ENCODE measurements around the gene CMSS1.

The CMSS1 gene

GRCh38 chr3:99892332-99892731 lies 74.7 kb downstream of the CMSS1 start:
- TF ChIP-seq SIN3A (IDR thresholded peaks at IDR 0.05; ENCODE audit: borderline replicate concordance, insufficient read depth, low read length) (no peak), REST (IDR thresholded peaks at IDR 0.05; ENCODE audit: insufficient read depth in 1 of 2, low read depth in 2 of 2, low read length in 2 of 2) (no peak), FOXP2 (optimal IDR thresholded peaks at IDR 0.05; ENCODE audit: borderline replicate concordance, extremely low read depth, extremely low read length, insufficient read depth) (no peak), POLR2AphosphoS5 (IDR thresholded peaks at IDR 0.05; ENCODE audit: low read depth, low read length) (no peak), TAF1 (IDR thresholded peaks at IDR 0.05; ENCODE audit: borderline replicate concordance, insufficient read depth, low read length) (no peak)

DNA sequence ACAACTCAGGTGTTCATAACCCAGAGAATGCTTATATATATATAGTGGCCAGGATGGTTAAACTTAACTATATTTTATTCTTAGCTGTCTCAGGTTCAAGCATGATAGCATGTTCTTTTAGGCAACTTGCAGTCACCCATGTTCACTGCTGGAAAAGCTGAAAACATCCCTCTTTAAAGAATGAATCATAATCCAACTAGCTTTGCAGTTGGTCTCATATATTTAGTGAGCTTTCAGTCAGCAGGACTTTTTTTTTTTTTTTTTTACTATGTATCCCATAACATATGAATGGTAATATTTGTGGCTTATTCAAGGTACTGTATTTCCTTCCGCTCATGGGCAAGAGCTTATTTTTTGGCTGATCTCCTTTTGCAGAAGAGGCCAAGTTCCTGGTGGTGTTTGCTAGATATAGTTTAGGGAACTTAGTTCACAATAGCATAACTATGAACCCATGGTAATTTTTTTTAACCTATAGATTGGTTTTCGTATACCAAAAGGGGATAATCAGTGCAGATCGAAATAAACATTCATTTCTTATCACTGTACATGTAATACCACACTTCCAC lies 77.6 kb downstream of the CMSS1 start:
- no peak for TF ChIP-seq REST (IDR thresholded peaks at IDR 0.05; ENCODE audit: insufficient read depth in 1 of 2, low read depth in 2 of 2, low read length in 2 of 2)
- TF ChIP-seq POLR2AphosphoS5 (IDR thresholded peaks at IDR 0.05; ENCODE audit: low read depth, low read length): no peak
- no peak for TF ChIP-seq SIN3A (IDR thresholded peaks at IDR 0.05; ENCODE audit: borderline replicate concordance, insufficient read depth, low read length)
- no peak for TF ChIP-seq FOXP2 (optimal IDR thresholded peaks at IDR 0.05; ENCODE audit: borderline replicate concordance, extremely low read depth, extremely low read length, insufficient read depth)
- no peak for TF ChIP-seq TAF1 (IDR thresholded peaks at IDR 0.05; ENCODE audit: borderline replicate concordance, insufficient read depth, low read length)

DNA sequence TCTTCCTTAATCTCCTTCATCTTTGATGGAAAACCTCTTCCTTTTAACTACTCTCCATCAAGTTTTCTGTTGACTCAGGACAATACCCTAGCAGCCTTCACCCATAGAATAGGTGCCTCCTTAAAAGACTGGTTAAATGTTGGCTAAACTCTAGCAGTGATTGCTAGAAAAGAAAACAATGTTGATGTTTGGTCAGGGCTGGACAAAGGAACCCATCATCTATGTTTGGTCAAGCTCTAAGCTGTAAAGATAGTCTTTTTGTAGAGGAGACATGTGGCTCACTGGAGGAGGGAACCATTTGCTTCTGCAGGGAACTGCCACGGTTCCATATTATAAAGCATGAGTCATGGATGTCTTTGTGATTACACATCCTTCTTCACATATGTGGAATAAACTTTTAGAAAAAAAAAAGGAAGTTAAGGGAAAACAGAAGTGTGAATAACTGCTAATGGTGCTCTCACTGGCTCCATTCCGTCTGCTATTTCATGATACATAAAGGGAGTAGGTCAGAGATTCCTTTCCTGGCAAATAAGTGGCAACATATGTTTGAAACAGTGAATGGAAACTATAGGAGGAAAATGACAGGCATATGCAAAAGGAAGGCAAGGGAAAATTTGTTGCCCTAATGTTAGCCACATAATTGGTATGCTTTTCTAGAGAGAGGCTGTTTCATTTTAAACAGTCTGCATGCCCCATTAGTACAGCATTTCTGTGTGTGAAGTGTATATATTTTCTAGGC lies 78.2 kb downstream of the CMSS1 start:
- TF ChIP-seq FOXP2 (optimal IDR thresholded peaks at IDR 0.05; ENCODE audit: borderline replicate concordance, extremely low read depth, extremely low read length, insufficient read depth): no peak
- TF ChIP-seq REST (IDR thresholded peaks at IDR 0.05; ENCODE audit: insufficient read depth in 1 of 2, low read depth in 2 of 2, low read length in 2 of 2): no peak
- no peak for TF ChIP-seq TAF1 (IDR thresholded peaks at IDR 0.05; ENCODE audit: borderline replicate concordance, insufficient read depth, low read length)
- TF ChIP-seq POLR2AphosphoS5 (IDR thresholded peaks at IDR 0.05; ENCODE audit: low read depth, low read length): no peak
- TF ChIP-seq SIN3A (IDR thresholded peaks at IDR 0.05; ENCODE audit: borderline replicate concordance, insufficient read depth, low read length): no peak

- TF ChIP-seq SIN3A (IDR thresholded peaks at IDR 0.05; ENCODE audit: borderline replicate concordance, insufficient read depth, low read length) (no peak), FOXP2 (optimal IDR thresholded peaks at IDR 0.05; ENCODE audit: borderline replicate concordance, extremely low read depth, extremely low read length, insufficient read depth) (no peak), POLR2AphosphoS5 (IDR thresholded peaks at IDR 0.05; ENCODE audit: low read depth, low read length) (no peak), REST (IDR thresholded peaks at IDR 0.05; ENCODE audit: insufficient read depth in 1 of 2, low read depth in 2 of 2, low read length in 2 of 2) (no peak), TAF1 (IDR thresholded peaks at IDR 0.05; ENCODE audit: borderline replicate concordance, insufficient read depth, low read length) (no peak)
These were observed 78.8 kb downstream of the CMSS1 start for GRCh38 chr3:99896482-99896881.
